Kidney epithelial cell (primary cell): ENCODE data around the gene EPB41L5. TPM values are rescaled to one million over a fixed set of nuclear protein-coding genes. Genes with fewer than 3 reads are reported as not detected.
"Not testable (repeated sequence)": the region's sequence is repeated elsewhere in the genome, so short reads cannot be mapped to it uniquely, and the experiment has no call there.

ENCODE experiments used
- DNase-seq: peaks from one replicate; pipeline ENCODE4 v3.0.0-alpha.2; 2010; ENCODE audit warnings: low read depth
- H3K27me3 ChIP-seq: 2 replicates; pipeline ENCODE4 v1.6.0; 2011; ENCODE audit warnings: low read length; ENCODE audit not compliant: control insufficient read depth, insufficient read depth
- H3K36me3 ChIP-seq: 2 replicates; pipeline ENCODE4 v1.5.1; 2011; ENCODE audit warnings: low read length; ENCODE audit not compliant: control insufficient read depth, insufficient read depth
- H3K4me3 ChIP-seq: 2 replicates; pipeline ENCODE4 v1.5.1; 2011; ENCODE audit warnings: low read depth, mild to moderate bottlenecking, control low read depth, low read length
- total RNA-seq: library from RNA; depleted of rRNA; stranded (reverse); fragments of >200 nt; gene quantifications from 2 replicates; pipeline ENCODE4 v1.2.3, GENCODE V29; 2015
- TF ChIP-seq, protein P1 (sequence below): IDR thresholded peaks from 2 replicates; pipeline ENCODE4 v1.5.1; 2011; ENCODE audit warnings: mild to moderate bottlenecking, moderate library complexity, low read length, control low read depth, inconsistent platforms; ENCODE audit not compliant: insufficient read depth, poor library complexity, severe bottlenecking

Gene EPB41L5
- total RNA-seq, 1 donor from 2014 or later = 15.6 TPM

DNA sequence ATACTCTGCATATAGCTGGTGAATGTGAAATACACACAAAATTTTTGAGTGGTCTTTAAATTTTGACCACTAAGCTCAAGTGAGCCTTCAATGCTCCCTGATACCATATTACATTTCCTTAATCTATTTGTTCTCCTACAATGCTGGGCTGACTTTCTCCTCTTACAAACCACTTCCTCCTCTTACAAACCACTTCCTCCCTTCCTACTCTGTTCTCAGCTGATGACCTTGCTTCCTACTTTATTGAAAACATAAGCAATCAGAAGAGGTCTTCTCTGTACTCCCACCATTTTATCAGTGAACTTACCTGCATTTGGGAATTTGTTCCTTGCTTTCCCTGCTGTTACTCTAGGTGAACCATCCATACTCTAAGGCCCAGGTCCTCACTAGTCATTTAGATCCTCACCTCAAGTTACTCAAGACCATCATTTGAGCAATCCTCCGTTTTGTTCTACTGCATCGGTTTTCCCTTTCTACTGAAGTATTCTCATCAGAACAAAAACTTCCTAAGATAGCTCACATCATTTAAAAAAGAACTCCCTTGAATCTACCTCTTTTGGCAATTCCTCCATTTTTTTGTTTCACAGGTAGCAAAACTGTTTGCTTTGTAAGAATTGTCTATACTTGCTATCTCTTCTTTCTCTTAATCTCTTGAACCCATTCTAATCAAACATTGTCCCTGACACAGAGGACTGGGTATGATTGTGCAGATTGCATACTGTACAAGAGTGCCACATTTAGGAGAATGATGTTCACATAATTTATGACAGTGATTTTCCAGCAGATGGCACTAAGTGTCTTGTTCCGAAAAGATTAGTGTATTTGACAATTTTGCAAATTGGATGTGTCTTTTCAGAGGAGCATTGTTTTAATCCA, 96.5 kb downstream of the EPB41L5 start:
- TF ChIP-seq, protein P1, sequence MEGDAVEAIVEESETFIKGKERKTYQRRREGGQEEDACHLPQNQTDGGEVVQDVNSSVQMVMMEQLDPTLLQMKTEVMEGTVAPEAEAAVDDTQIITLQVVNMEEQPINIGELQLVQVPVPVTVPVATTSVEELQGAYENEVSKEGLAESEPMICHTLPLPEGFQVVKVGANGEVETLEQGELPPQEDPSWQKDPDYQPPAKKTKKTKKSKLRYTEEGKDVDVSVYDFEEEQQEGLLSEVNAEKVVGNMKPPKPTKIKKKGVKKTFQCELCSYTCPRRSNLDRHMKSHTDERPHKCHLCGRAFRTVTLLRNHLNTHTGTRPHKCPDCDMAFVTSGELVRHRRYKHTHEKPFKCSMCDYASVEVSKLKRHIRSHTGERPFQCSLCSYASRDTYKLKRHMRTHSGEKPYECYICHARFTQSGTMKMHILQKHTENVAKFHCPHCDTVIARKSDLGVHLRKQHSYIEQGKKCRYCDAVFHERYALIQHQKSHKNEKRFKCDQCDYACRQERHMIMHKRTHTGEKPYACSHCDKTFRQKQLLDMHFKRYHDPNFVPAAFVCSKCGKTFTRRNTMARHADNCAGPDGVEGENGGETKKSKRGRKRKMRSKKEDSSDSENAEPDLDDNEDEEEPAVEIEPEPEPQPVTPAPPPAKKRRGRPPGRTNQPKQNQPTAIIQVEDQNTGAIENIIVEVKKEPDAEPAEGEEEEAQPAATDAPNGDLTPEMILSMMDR = no peak
- no peak overlapping the region for H3K4me3 ChIP-seq
- DNase-seq = no peak

DNA sequence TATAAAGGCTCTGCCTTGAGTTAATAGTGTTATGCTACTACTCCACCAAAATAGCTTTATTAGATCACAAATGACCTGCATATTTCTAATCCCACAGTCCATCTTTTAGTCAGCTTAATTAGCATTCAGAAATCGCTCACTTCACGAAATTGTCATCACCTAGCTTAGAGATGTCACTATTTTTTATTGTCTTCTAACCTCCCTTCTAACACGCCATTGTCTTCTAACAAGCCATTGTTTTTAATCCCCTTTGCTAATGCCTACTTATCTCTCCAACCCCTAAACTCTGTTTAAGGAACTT, 97.1 kb downstream of the EPB41L5 start:
- TF ChIP-seq, protein P1 = no peak

More for the DNA sequence above, 96.5 kb downstream of the EPB41L5 start:
- H3K27me3 ChIP-seq = no peaks in the 10 kb centered on the region
- no peaks in the 10 kb centered on the region for H3K36me3 ChIP-seq

DNA sequence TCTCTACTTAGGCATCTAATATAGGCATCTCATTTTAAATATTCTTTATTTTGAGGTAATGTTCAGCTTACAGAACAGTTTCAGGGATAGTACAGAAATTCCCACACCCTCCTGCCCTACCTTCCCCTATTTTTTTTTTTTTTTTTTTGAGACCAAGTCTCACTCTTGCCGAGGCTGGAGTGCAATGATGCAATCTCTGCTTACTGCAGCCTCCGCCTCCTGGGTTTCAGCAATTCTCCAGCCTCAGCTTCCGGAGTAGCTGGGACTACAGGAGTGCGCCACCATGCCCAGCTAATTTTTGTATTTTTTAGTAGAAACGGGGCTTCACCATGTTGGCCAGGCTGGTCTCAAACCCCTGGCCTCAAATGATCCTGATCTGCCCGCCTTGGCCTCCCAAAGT, 97.6 kb downstream of the EPB41L5 start:
- TF ChIP-seq, protein P1 = no peak
- Histone ChIP-seq H3K36me3 (no peaks in the 10 kb centered on the region), H3K27me3 (no peaks in the 10 kb centered on the region), H3K4me3 (no peak overlapping the region)
- no peak for DNase-seq

More for the DNA sequence above, 97.1 kb downstream of the EPB41L5 start:
- no peak for DNase-seq
- H3K36me3 ChIP-seq = no peaks in the 10 kb centered on the region
- H3K4me3 ChIP-seq = no peak overlapping the region
- no peaks in the 10 kb centered on the region for H3K27me3 ChIP-seq

DNA sequence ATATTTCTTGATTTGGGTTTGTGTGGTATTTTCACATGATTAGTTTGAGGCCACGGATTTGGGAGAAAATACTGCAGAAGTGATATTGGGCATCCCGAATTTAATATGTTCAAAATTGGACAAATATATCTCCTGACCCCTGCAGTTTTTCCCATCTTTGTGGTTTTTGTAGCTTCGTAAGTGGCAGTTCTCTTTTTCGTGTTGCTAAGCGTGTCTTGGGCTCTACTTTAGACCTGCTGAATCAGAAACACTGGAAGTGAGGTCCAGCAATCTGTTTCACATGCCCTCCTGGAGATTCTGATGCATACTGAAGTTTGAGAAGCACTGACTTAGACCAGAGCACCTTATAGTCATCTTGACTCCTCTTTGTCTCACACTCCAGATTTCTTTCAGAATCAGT, 98.3 kb downstream of the EPB41L5 start:
- Histone ChIP-seq H3K36me3 (no peaks in the 10 kb centered on the region), H3K4me3 (no peak overlapping the region), H3K27me3 (no peaks in the 10 kb centered on the region)
- DNase-seq = no peak
- TF ChIP-seq, protein P1 = no peak

DNA sequence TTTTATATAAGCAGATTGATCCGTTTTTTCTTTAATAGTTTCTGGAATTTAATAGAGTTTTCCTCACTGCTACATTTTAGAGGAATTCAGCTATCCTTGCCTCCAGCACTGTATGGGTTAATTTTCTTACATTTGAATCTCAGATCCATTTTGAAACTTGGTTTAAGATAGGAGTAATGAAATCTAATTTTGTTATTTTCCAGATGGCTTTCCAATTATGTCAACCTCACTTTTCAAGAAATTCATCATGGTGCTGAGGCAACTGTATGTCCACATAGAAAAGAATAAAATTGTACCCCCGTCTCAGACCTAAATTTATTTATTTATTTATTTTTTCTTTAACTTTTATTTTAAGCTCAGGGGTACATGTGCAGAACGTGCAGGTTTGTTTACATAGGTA, 105.1 kb downstream of the EPB41L5 start:
- DNase-seq = no peak
- Histone ChIP-seq H3K4me3 (no peak overlapping the region), H3K27me3 (no peaks in the 10 kb centered on the region), H3K36me3 (no peaks in the 10 kb centered on the region)
- TF ChIP-seq, protein P1 = no peak

DNA sequence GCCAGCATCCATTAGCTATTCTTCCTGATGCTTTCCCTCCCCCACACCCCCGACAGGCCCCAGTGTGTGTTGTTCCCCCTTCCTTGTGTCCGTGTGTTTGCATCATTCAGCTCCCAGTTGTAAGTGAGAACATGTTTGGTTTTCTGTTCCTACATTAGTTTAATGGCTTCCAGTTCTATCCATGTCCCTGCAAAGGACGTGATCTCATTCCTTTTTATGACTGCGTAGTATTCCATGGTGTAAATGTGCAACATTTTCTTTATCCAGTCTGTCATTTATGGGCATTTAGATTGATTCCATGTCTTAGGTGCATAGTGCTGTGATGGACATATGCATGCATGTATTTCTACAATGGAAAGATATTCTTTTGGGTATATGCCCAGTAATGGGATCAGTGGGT, 105.6 kb downstream of the EPB41L5 start:
- Histone ChIP-seq H3K36me3 (no peaks in the 10 kb centered on the region), H3K27me3 (no peaks in the 10 kb centered on the region), H3K4me3 (no peak overlapping the region)
- TF ChIP-seq, protein P1 = no peak
- DNase-seq = no peak

DNA sequence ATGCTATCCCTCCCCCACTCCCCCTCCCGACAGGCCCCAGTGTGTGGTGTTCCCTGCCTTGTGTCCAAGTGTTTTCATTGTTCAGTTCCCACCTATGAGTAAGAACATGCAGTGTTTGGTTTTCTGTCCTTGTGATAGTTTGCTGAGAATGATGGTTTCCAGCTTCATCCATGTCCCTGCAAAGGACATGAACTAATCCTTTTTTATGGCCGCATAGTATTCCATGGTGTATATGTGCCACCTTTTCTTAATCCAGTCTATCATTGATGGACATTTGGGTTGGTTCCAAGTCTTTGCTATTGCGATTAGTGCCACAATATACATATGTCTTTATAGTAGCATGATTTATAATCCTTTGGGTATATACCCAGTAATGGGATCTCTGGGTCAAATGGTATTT, 108.5 kb downstream of the EPB41L5 start:
- not testable (repeated sequence) for H3K36me3 ChIP-seq, DNase-seq, H3K4me3 ChIP-seq, H3K27me3 ChIP-seq
